Vagina (tissue), 2 donors: Measurements from ENCODE around the gene OSBPL10.

Experiments used
- POLR2A ChIP-seq, 2 donors: fragments of 450-650 bp; IDR thresholded peaks; one replicate each; pipeline ENCODE4 v1.6.1; 2017; ENCODE audit warnings: antibody characterized with exemption in 2 of 2, mild to moderate bottlenecking in 2 of 2, moderate library complexity in 2 of 2
- POLR2AphosphoS5 ChIP-seq, 2 donors: sonication (generic); formaldehyde crosslinking; IDR thresholded peaks; one replicate each; pipeline ENCODE4 v1.9.0; 2017; ENCODE audit warnings: antibody characterized with exemption in 2 of 2, mild to moderate bottlenecking in 2 of 2, low read depth in 1 of 2; ENCODE audit not compliant: insufficient read depth in 1 of 2
- TF ChIP-seq, protein P1 (sequence below), 3 experiments: fragments of 450-650 bp in 2 of 3; fragments of 200-600 bp in 1 of 3; sonication (generic) in 1 of 3; IDR thresholded peaks; one replicate each; pipeline ENCODE4 v1.5.1; 2017 to 2019; ENCODE audit warnings: antibody characterized with exemption in 3 of 3, mild to moderate bottlenecking in 2 of 3, moderate library complexity in 2 of 3

DNA sequence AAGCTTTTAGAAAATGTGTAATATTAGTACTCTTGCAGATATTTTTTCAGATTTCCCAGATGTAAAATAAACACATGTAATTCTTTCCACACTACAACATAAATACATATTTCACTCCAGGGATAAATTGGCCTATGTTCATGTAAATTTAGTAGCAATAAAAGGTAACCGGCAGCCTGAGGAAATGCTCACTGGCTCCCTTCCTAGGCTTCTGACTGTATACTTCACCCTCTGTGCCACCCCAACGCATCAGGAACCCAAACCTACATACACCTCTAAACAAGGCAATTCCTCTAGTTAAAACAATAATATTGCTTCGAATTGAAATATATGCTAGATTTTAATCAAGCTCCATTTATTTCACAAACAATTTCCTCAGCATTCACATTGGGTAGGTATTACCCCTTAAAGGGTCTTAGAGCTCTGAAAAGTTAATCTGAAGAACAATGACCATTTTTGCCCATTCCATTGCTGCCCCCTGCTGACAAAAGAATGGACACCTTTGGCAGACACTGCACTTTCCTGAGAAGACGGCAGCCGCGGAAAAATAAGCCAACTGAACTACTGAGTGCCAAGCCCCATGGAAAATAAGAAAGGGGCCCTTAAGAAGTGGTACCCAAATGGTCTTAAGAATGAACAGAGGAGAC, 212.5 kb downstream of the OSBPL10 start:
- TF ChIP-seq, protein P1, sequence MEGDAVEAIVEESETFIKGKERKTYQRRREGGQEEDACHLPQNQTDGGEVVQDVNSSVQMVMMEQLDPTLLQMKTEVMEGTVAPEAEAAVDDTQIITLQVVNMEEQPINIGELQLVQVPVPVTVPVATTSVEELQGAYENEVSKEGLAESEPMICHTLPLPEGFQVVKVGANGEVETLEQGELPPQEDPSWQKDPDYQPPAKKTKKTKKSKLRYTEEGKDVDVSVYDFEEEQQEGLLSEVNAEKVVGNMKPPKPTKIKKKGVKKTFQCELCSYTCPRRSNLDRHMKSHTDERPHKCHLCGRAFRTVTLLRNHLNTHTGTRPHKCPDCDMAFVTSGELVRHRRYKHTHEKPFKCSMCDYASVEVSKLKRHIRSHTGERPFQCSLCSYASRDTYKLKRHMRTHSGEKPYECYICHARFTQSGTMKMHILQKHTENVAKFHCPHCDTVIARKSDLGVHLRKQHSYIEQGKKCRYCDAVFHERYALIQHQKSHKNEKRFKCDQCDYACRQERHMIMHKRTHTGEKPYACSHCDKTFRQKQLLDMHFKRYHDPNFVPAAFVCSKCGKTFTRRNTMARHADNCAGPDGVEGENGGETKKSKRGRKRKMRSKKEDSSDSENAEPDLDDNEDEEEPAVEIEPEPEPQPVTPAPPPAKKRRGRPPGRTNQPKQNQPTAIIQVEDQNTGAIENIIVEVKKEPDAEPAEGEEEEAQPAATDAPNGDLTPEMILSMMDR (IDR thresholded peaks at IDR 0.05), result peak in 2 of 3 experiments; percentile 7 to 43
- TF ChIP-seq POLR2AphosphoS5 (IDR thresholded peaks at IDR 0.05; ENCODE audit: insufficient read depth in 1 of 2, low read depth in 1 of 2), result no peak
- TF ChIP-seq POLR2A (IDR thresholded peaks at IDR 0.05), result no peak
